A673 (cell line): Measurements from ENCODE around the gene SMS. TPM values are rescaled to one million over a fixed set of nuclear protein-coding genes. Genes with fewer than 3 reads are reported as not detected.

Source experiments
- BruUV-seq: library from RNA; stranded (reverse); fragments of 400-500 nt; replicated peaks from 2 replicates; lab custom pipeline; 2021; lab: Mats Ljungman, UMichigan
- CTCF ChIA-PET: fragments of 300-600 bp; sonication (Branson Sonifier 250); formaldehyde crosslinking; loops from one replicate; lab custom pipeline; 2022; ENCODE audit warnings: antibody characterized with exemption; lab: Charles Lee
- POLR2A ChIA-PET: fragments of 300-600 bp; sonication (Branson Sonifier 250); formaldehyde crosslinking; loops from one replicate; lab custom pipeline; 2022; ENCODE audit warnings: antibody characterized with exemption; ENCODE audit not compliant: low non-redundant PET; lab: Charles Lee
- DNase-seq: peaks from one replicate; pipeline ENCODE4 v3.0.0-alpha.2; 2015; ENCODE audit warnings: low spot score
- H3K27ac ChIP-seq: fragments of 200-600 bp; sonication (generic); 2 replicates; pipeline ENCODE4 v1.5.1; 2016; ENCODE audit warnings: mixed run types, low read depth, mild to moderate bottlenecking, mixed read lengths, antibody characterized with exemption, low read length; ENCODE audit not compliant: poor library complexity, severe bottlenecking
- H3K27me3 ChIP-seq: fragments of 200-600 bp; sonication (generic); replicated peaks from 2 replicates; pipeline ENCODE4 v1.6.1; 2017; ENCODE audit warnings: mixed run types, low read depth, mild to moderate bottlenecking, mixed read lengths, antibody characterized with exemption, low read length; ENCODE audit not compliant: insufficient read depth, poor library complexity
- H3K36me3 ChIP-seq: fragments of 200-600 bp; sonication (generic); 2 replicates; pipeline ENCODE4 v1.6.1; 2016; ENCODE audit warnings: mixed run types, mild to moderate bottlenecking, mixed read lengths, antibody characterized with exemption, low read length; ENCODE audit not compliant: insufficient read depth, poor library complexity, severe bottlenecking
- H3K4me1 ChIP-seq: fragments of 200-600 bp; sonication (generic); 2 replicates; pipeline ENCODE4 v1.6.1; 2017; ENCODE audit warnings: mixed run types, mild to moderate bottlenecking, mixed read lengths, antibody characterized with exemption, low read length; ENCODE audit not compliant: insufficient read depth, poor library complexity, severe bottlenecking
- H3K4me3 ChIP-seq: fragments of 200-600 bp; sonication (generic); 2 replicates; pipeline ENCODE4 v1.5.1; 2016; ENCODE audit warnings: low read depth, mixed run types, mild to moderate bottlenecking, mixed read lengths, low read length; ENCODE audit not compliant: poor library complexity, severe bottlenecking
- H3K9me3 ChIP-seq: fragments of 200-600 bp; sonication (generic); 2 replicates; pipeline ENCODE4 v1.6.1; 2016; ENCODE audit warnings: mixed run types, low read depth, mild to moderate bottlenecking, mixed read lengths, antibody characterized with exemption, low read length; ENCODE audit not compliant: poor library complexity, severe bottlenecking
- EZH2 ChIP-seq: fragments of 200-600 bp; sonication (generic); IDR thresholded peaks from 2 replicates; pipeline ENCODE4 v1.6.1; 2017; ENCODE audit warnings: borderline replicate concordance, low read depth, mild to moderate bottlenecking, mixed read lengths, antibody characterized with exemption, low read length; ENCODE audit not compliant: poor library complexity, severe bottlenecking
- intact Hi-C: fragments of 100-400 bp; cut with micrococcal nuclease; formaldehyde crosslinking; loops from one replicate; pipeline ENCODE4 v1.10.0; 2022; ENCODE audit not compliant: unreplicated experiment
- total RNA-seq: library from RNA; stranded (reverse); gene quantifications from 2 replicates; pipeline ENCODE4 v1.2.3, GENCODE V29; 2021
- TF ChIP-seq, protein P1 (sequence below): fragments of 300-800, 200-600 bp; sonication (generic); conservative IDR thresholded peaks from 2 replicates; pipeline ENCODE4 v1.5.1; 2017; ENCODE audit warnings: low read depth, mild to moderate bottlenecking, antibody characterized with exemption, low read length, moderate library complexity, mixed read lengths

SMS gene
- total RNA-seq, 1 experiment from 2014 or later, result 108 TPM

DNA sequence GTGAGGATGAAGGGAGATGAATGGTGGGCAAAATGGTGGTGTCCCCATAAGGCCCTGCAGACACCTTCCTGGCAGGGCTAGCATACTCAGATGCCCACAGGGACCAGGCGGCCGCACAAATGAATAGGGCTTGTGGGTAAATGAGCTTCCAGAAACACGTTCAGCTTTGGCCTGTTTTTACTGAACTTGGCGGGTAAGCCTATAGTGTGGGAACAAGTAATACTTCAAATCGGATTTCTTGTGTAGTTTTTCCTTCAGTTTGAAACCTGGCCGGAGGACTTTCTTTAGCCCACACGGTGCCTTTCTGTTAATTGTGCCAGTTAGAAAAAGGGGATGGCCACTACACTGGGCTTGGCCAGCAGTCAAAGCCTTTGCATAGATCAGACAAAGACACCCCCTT is 22.8 kb downstream of the SMS start:
- no TSS peak for BruUV-seq
- intact Hi-C loops, result no loop called here
- H3K27ac ChIP-seq, result no peak overlapping the region
- no peaks in the 10 kb centered on the region for H3K4me1 ChIP-seq
- no peak for TF ChIP-seq EZH2
- TF ChIP-seq, protein P1, sequence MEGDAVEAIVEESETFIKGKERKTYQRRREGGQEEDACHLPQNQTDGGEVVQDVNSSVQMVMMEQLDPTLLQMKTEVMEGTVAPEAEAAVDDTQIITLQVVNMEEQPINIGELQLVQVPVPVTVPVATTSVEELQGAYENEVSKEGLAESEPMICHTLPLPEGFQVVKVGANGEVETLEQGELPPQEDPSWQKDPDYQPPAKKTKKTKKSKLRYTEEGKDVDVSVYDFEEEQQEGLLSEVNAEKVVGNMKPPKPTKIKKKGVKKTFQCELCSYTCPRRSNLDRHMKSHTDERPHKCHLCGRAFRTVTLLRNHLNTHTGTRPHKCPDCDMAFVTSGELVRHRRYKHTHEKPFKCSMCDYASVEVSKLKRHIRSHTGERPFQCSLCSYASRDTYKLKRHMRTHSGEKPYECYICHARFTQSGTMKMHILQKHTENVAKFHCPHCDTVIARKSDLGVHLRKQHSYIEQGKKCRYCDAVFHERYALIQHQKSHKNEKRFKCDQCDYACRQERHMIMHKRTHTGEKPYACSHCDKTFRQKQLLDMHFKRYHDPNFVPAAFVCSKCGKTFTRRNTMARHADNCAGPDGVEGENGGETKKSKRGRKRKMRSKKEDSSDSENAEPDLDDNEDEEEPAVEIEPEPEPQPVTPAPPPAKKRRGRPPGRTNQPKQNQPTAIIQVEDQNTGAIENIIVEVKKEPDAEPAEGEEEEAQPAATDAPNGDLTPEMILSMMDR, result no peak
- H3K36me3 ChIP-seq, result no peaks in the 10 kb centered on the region
- ChIA-PET CTCF (no interaction called here), POLR2A (no interaction called here)
- no peaks in the 10 kb centered on the region for H3K9me3 ChIP-seq
- H3K27me3 ChIP-seq, result no peaks in the 10 kb centered on the region
- DNase-seq, result no peak
- H3K4me3 ChIP-seq, result no peak overlapping the region

- no peaks in the 10 kb centered on the region for H3K36me3 ChIP-seq
- no peaks in the 10 kb centered on the region for H3K9me3 ChIP-seq
- ChIA-PET CTCF (interaction anchor here (0.6 kb wide), 1 partner anchor 22 kb away, joined by 4 read pairs; no protein-coding TSS in a partner anchor), POLR2A (interaction anchor here (0.6 kb wide), 2 partner anchors 515 to 1819 kb away, joined by 3 to 9 read pairs; partner anchors contain the start of gene SAT1)
- no TSS peak for BruUV-seq
- intact Hi-C loops, result no loop called here
- H3K27me3 ChIP-seq, result no peaks in the 10 kb centered on the region
- TF ChIP-seq, protein P1, result no peak
- no peak for TF ChIP-seq EZH2
- no peaks in the 10 kb centered on the region for H3K4me1 ChIP-seq
- H3K27ac ChIP-seq, result no peak overlapping the region
- DNase-seq, result no peak
- no peak overlapping the region for H3K4me3 ChIP-seq
Observed at GRCh38 chrX:21963731-21964405, 23.4 kb downstream of the SMS start.

GRCh38 chrX:21966866-21967265 is 26.4 kb downstream of the SMS start:
- POLR2A ChIA-PET, result no interaction called here
- Histone ChIP-seq H3K27ac (no peak overlapping the region), H3K36me3 (no peaks in the 10 kb centered on the region), H3K27me3 (no peaks in the 10 kb centered on the region), H3K9me3 (no peaks in the 10 kb centered on the region), H3K4me1 (no peaks in the 10 kb centered on the region), H3K4me3 (no peak overlapping the region)
- intact Hi-C loops, result no loop called here
- DNase-seq, result no peak
- no peak for TF ChIP-seq EZH2
- TF ChIP-seq, protein P1, result no peak
- BruUV-seq, result no TSS peak
- CTCF ChIA-PET, result no interaction called here
